WTC11 (cell line): ENCODE measurements around the gene NRXN3. TPM values are rescaled to one million over a fixed set of nuclear protein-coding genes. Genes with fewer than 3 reads are reported as not detected.

Source experiments
- ATAC-seq: fragments of 200-7000 bp; cut with Tn5 transposase; 2 replicates; pipeline ENCODE4 v1.10.0; 2021; ENCODE audit warnings: mild to moderate bottlenecking, moderate library complexity
- CTCF ChIA-PET: fragments of 300-600 bp; sonication (Branson Sonifier 250); formaldehyde crosslinking; loops from one replicate; lab custom pipeline; 2021; ENCODE audit warnings: antibody characterized with exemption; lab: Charles Lee
- POLR2A ChIA-PET: fragments of 350-600 bp; sonication (Branson Sonifier 250); formaldehyde crosslinking; loops from one replicate; lab custom pipeline; 2021; ENCODE audit warnings: antibody characterized with exemption; lab: Charles Lee
- DNase-seq: peaks from one replicate; pipeline ENCODE4 v3.0.0; 2021; ENCODE audit warnings: low spot score
- H3K27ac Mint-ChIP-seq: 2 replicates; pipeline ENCODE4 v1.8.0; 2021; ENCODE audit warnings: mixed read lengths
- H3K27me3 Mint-ChIP-seq: 2 replicates; pipeline ENCODE4 v1.8.0; 2021; ENCODE audit warnings: low read depth, mild to moderate bottlenecking, moderate library complexity, mixed read lengths
- H3K36me3 Mint-ChIP-seq: 2 replicates; pipeline ENCODE4 v1.8.0; 2021; ENCODE audit warnings: mixed read lengths
- H3K4me1 Mint-ChIP-seq: 2 replicates; pipeline ENCODE4 v1.8.0; 2022; ENCODE audit warnings: mixed read lengths
- H3K4me3 Mint-ChIP-seq: 2 replicates; pipeline ENCODE4 v1.8.0; 2021; ENCODE audit warnings: mild to moderate bottlenecking, moderate library complexity, mixed read lengths
- H3K9me3 Mint-ChIP-seq: 2 replicates; pipeline ENCODE4 v1.8.0; 2021; ENCODE audit warnings: mixed read lengths
- CREB1 ChIP-seq: sonication (generic); formaldehyde crosslinking; IDR thresholded peaks from 2 replicates; pipeline ENCODE4 v1.8.0; 2023; ENCODE audit warnings: mild to moderate bottlenecking, missing genetic modification reagents
- FOXK1 ChIP-seq: sonication (generic); formaldehyde crosslinking; IDR thresholded peaks from 2 replicates; pipeline ENCODE4 v1.8.0; 2022; ENCODE audit warnings: mild to moderate bottlenecking, moderate library complexity, missing genetic modification reagents
- GTF2I ChIP-seq: fragments of 250-450 bp; sonication (Bioruptor Pico); conservative IDR thresholded peaks from 2 replicates; pipeline ENCODE4 v1.4.0; 2021; ENCODE audit warnings: mild to moderate bottlenecking
- HMGA2 ChIP-seq: fragments of 250-450 bp; sonication (Bioruptor Pico); IDR thresholded peaks from 2 replicates; pipeline ENCODE4 v1.4.0; 2021; ENCODE audit warnings: mild to moderate bottlenecking, moderate library complexity
- JAZF1 ChIP-seq: fragments of 250-450 bp; sonication (Bioruptor Pico); IDR thresholded peaks from 2 replicates; pipeline ENCODE4 v1.9.0; 2021; ENCODE audit warnings: moderate library complexity, mild to moderate bottlenecking, inconsistent platforms
- JUN ChIP-seq: sonication (generic); formaldehyde crosslinking; IDR thresholded peaks from 2 replicates; pipeline ENCODE4 v1.8.0; 2023; ENCODE audit warnings: mild to moderate bottlenecking, missing genetic modification reagents
- NFATC4 ChIP-seq: fragments of 250-450 bp; sonication (Bioruptor Pico); IDR thresholded peaks from 2 replicates; pipeline ENCODE4 v1.9.0; 2021; ENCODE audit warnings: mild to moderate bottlenecking
- SOX15 ChIP-seq: fragments of 250-450 bp; sonication (Bioruptor Pico); IDR thresholded peaks from 2 replicates; pipeline ENCODE4 v1.9.0; 2021; ENCODE audit warnings: mild to moderate bottlenecking
- TEAD4 ChIP-seq: sonication (generic); formaldehyde crosslinking; IDR thresholded peaks from 2 replicates; pipeline ENCODE4 v1.8.0; 2022; ENCODE audit warnings: mild to moderate bottlenecking, missing genetic modification reagents
- ZNF138 ChIP-seq: sonication (generic); formaldehyde crosslinking; conservative IDR thresholded peaks from 2 replicates; pipeline ENCODE4 v1.8.1; 2022; ENCODE audit warnings: mild to moderate bottlenecking, moderate library complexity, missing genetic modification reagents
- ZNF232 ChIP-seq: sonication (generic); formaldehyde crosslinking; IDR thresholded peaks from 2 replicates; pipeline ENCODE4 v1.8.0; 2022; ENCODE audit warnings: mild to moderate bottlenecking, missing genetic modification reagents
- ZNF263 ChIP-seq: sonication (generic); formaldehyde crosslinking; IDR thresholded peaks from 2 replicates; pipeline ENCODE4 v1.8.1; 2022; ENCODE audit warnings: low read depth, mild to moderate bottlenecking, moderate library complexity, missing genetic modification reagents
- ZNF317 ChIP-seq: sonication (generic); formaldehyde crosslinking; IDR thresholded peaks from 2 replicates; pipeline ENCODE4 v1.8.1; 2023; ENCODE audit warnings: low read depth, mild to moderate bottlenecking, moderate library complexity, missing genetic modification reagents, borderline replicate concordance
- ZNF396 ChIP-seq: fragments of 250-450 bp; sonication (Bioruptor Pico); IDR thresholded peaks from 2 replicates; pipeline ENCODE4 v1.8.0; 2021; ENCODE audit warnings: mild to moderate bottlenecking, moderate library complexity, borderline replicate concordance
- ZNF416 ChIP-seq: fragments of 250-450 bp; sonication (Bioruptor Pico); IDR thresholded peaks from 2 replicates; pipeline ENCODE4 v1.9.0; 2021; ENCODE audit warnings: mild to moderate bottlenecking, inconsistent platforms
- ZNF671 ChIP-seq: fragments of 250-450 bp; sonication (Bioruptor Pico); IDR thresholded peaks from 2 replicates; pipeline ENCODE4 v1.8.0; 2021; ENCODE audit warnings: mild to moderate bottlenecking
- total RNA-seq: library from RNA; stranded (reverse); gene quantifications from 3 replicates; pipeline ENCODE4 v1.2.3, GENCODE V29; 2021
- TF ChIP-seq, protein P1 (sequence below): fragments of 250-450 bp; sonication (Bioruptor Pico); IDR thresholded peaks from 2 replicates; pipeline ENCODE4 v1.8.0; 2021; ENCODE audit warnings: mild to moderate bottlenecking
- TF ChIP-seq, protein P2 (sequence below): fragments of 250-450 bp; sonication (Bioruptor Pico); IDR thresholded peaks from 2 replicates; pipeline ENCODE4 v2.1.2; 2022; ENCODE audit warnings: mild to moderate bottlenecking, moderate library complexity
- TF ChIP-seq, protein P3 (sequence below): fragments of 200-600 bp; IDR thresholded peaks from 2 replicates; pipeline ENCODE4 v1.8.0; 2022; ENCODE audit warnings: antibody characterized with exemption
- TF ChIP-seq, protein P4 (sequence below): sonication (generic); formaldehyde crosslinking; IDR thresholded peaks from 2 replicates; pipeline ENCODE4 v1.8.0; 2023; ENCODE audit warnings: mild to moderate bottlenecking, missing genetic modification reagents
- TF ChIP-seq, protein P5 (sequence below): sonication (generic); formaldehyde crosslinking; IDR thresholded peaks from 2 replicates; pipeline ENCODE4 v1.8.1; 2023; ENCODE audit warnings: mild to moderate bottlenecking, missing genetic modification reagents
- TF ChIP-seq, protein P6 (sequence below): sonication (generic); formaldehyde crosslinking; IDR thresholded peaks from 2 replicates; pipeline ENCODE4 v1.8.1; 2022; ENCODE audit warnings: low read depth, missing genetic modification reagents, borderline replicate concordance
- TF ChIP-seq, protein P7 (sequence below): sonication (generic); formaldehyde crosslinking; conservative IDR thresholded peaks from 2 replicates; pipeline ENCODE4 v1.8.1; 2022; ENCODE audit warnings: mild to moderate bottlenecking, missing genetic modification reagents
- TF ChIP-seq, protein P8 (sequence below): sonication (generic); formaldehyde crosslinking; IDR thresholded peaks from 2 replicates; pipeline ENCODE4 v1.8.1; 2023; ENCODE audit warnings: mild to moderate bottlenecking, missing genetic modification reagents, moderate library complexity

NRXN3 gene
- total RNA-seq, 1 experiment from 2014 or later = 3.0 TPM

DNA sequence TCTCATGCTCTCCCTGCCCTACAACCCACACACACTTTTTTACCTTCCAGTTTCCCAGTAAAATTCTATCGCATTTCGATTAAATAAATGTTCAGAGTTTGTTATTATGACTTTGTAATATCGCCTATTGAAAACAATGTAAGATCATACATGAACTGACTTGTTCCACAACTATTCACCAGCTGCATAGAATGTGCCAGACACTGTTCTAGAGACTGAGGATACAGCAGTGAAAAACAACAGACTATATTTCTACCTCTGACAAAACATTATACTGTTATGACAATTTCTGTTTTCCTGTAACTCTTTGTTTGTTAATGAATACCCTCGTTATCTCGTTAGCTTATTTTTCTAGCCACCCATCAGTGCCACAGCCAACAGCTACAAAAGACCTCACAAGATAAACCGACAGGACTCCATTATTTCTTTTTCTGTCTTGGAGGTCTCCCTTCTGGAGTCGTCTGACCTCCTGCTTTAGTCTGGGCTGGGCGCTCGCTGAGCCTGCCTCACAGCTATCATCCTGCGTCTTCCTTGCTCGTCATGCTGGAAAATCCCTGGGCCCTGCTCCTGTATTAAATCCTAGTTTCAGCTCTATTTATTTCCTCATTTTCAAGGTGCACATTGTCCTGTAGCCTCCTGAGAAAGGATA lies 1542.3 kb downstream of the NRXN3 start:
- H3K4me3 Mint-ChIP-seq = no peak overlapping the region
- DNase-seq (no peak), ATAC-seq (0 out of 2 replicates have a peak, but pooled peaks have one; percentile 24)
- H3K27ac Mint-ChIP-seq = no peak overlapping the region
- TF ChIP-seq ZNF416 (CRISPR knock-in tag) (no peak), NFATC4 (CRISPR knock-in tag) (no peak), ZNF671 (CRISPR knock-in tag) (no peak), JAZF1 (no peak), GTF2I (CRISPR knock-in tag) (no peak), CREB1 (CRISPR knock-in tag) (no peak), ZNF263 (CRISPR knock-in tag) (no peak), ZNF232 (CRISPR knock-in tag) (no peak), ZNF317 (CRISPR knock-in tag) (no peak), ZNF138 (CRISPR knock-in tag) (no peak), TEAD4 (no peak), HMGA2 (CRISPR knock-in tag) (no peak), FOXK1 (CRISPR knock-in tag) (no peak), ZNF396 (CRISPR knock-in tag) (no peak)
- TF ChIP-seq, protein P1, sequence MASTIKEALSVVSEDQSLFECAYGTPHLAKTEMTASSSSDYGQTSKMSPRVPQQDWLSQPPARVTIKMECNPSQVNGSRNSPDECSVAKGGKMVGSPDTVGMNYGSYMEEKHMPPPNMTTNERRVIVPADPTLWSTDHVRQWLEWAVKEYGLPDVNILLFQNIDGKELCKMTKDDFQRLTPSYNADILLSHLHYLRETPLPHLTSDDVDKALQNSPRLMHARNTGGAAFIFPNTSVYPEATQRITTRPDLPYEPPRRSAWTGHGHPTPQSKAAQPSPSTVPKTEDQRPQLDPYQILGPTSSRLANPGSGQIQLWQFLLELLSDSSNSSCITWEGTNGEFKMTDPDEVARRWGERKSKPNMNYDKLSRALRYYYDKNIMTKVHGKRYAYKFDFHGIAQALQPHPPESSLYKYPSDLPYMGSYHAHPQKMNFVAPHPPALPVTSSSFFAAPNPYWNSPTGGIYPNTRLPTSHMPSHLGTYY (CRISPR knock-in tag) = no peak
- TF ChIP-seq, protein P2, sequence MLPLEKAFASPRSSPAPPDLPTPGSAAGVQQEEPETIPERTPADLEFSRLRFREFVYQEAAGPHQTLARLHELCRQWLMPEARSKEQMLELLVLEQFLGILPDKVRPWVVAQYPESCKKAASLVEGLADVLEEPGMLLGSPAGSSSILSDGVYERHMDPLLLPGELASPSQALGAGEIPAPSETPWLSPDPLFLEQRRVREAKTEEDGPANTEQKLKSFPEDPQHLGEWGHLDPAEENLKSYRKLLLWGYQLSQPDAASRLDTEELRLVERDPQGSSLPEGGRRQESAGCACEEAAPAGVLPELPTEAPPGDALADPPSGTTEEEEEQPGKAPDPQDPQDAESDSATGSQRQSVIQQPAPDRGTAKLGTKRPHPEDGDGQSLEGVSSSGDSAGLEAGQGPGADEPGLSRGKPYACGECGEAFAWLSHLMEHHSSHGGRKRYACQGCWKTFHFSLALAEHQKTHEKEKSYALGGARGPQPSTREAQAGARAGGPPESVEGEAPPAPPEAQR = no peak
- TF ChIP-seq, protein P3, sequence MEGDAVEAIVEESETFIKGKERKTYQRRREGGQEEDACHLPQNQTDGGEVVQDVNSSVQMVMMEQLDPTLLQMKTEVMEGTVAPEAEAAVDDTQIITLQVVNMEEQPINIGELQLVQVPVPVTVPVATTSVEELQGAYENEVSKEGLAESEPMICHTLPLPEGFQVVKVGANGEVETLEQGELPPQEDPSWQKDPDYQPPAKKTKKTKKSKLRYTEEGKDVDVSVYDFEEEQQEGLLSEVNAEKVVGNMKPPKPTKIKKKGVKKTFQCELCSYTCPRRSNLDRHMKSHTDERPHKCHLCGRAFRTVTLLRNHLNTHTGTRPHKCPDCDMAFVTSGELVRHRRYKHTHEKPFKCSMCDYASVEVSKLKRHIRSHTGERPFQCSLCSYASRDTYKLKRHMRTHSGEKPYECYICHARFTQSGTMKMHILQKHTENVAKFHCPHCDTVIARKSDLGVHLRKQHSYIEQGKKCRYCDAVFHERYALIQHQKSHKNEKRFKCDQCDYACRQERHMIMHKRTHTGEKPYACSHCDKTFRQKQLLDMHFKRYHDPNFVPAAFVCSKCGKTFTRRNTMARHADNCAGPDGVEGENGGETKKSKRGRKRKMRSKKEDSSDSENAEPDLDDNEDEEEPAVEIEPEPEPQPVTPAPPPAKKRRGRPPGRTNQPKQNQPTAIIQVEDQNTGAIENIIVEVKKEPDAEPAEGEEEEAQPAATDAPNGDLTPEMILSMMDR = no peak
- TF ChIP-seq, protein P4, sequence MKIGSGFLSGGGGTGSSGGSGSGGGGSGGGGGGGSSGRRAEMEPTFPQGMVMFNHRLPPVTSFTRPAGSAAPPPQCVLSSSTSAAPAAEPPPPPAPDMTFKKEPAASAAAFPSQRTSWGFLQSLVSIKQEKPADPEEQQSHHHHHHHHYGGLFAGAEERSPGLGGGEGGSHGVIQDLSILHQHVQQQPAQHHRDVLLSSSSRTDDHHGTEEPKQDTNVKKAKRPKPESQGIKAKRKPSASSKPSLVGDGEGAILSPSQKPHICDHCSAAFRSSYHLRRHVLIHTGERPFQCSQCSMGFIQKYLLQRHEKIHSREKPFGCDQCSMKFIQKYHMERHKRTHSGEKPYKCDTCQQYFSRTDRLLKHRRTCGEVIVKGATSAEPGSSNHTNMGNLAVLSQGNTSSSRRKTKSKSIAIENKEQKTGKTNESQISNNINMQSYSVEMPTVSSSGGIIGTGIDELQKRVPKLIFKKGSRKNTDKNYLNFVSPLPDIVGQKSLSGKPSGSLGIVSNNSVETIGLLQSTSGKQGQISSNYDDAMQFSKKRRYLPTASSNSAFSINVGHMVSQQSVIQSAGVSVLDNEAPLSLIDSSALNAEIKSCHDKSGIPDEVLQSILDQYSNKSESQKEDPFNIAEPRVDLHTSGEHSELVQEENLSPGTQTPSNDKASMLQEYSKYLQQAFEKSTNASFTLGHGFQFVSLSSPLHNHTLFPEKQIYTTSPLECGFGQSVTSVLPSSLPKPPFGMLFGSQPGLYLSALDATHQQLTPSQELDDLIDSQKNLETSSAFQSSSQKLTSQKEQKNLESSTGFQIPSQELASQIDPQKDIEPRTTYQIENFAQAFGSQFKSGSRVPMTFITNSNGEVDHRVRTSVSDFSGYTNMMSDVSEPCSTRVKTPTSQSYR = no peak
- peaks cover 21% of the 10 kb centered on the region for H3K9me3 Mint-ChIP-seq
- POLR2A ChIA-PET = no interaction called here
- CTCF ChIA-PET = no interaction called here
- H3K4me1 Mint-ChIP-seq = peaks cover 7% of the 10 kb centered on the region
- H3K36me3 Mint-ChIP-seq = 0 out of 2 replicates have a peak, but pooled peaks cover 5% of the 10 kb centered on the region
- H3K27me3 Mint-ChIP-seq = no peaks in the 10 kb centered on the region

DNA sequence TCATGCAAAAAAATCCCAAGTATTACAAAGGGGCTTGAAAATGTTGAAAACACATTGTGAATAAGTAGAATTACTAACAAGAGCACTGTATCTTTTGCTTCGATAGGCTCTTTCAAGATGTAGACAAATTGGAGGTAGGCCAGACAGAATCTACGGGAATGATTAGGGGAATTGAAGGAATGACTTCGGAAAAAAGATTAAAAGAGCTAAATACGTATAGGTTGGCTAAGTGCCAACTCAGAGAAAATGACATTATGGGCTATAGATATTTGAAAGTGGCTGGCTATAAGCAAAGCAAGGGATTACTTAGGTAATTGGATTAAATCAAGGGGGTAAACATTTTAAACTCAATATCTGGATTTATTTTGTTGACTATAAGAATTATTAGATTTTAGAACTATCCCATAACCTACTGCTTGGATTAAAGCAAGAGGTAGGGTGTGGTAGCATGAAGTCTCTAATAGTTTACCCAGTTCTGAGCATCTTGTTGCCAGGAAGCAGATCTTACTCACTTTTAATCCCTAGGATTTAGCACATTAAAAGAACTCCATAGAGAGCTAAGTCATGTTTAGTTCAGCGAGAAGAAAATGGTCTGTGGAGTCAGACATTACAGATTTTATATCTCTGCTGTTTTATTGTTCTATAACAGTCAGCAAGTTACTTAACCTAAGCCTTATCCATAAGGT lies 1551.4 kb downstream of the NRXN3 start:
- CTCF ChIA-PET = no interaction called here
- Mint-ChIP-seq H3K9me3 (peaks cover 17% of the 10 kb centered on the region), H3K27ac (no peak overlapping the region), H3K4me1 (peaks cover 13% of the 10 kb centered on the region), H3K27me3 (no peaks in the 10 kb centered on the region), H3K4me3 (no peak overlapping the region), H3K36me3 (no peaks in the 10 kb centered on the region)
- POLR2A ChIA-PET = no interaction called here
- no peak for ATAC-seq
- no peak for DNase-seq
- TF ChIP-seq, protein P5, sequence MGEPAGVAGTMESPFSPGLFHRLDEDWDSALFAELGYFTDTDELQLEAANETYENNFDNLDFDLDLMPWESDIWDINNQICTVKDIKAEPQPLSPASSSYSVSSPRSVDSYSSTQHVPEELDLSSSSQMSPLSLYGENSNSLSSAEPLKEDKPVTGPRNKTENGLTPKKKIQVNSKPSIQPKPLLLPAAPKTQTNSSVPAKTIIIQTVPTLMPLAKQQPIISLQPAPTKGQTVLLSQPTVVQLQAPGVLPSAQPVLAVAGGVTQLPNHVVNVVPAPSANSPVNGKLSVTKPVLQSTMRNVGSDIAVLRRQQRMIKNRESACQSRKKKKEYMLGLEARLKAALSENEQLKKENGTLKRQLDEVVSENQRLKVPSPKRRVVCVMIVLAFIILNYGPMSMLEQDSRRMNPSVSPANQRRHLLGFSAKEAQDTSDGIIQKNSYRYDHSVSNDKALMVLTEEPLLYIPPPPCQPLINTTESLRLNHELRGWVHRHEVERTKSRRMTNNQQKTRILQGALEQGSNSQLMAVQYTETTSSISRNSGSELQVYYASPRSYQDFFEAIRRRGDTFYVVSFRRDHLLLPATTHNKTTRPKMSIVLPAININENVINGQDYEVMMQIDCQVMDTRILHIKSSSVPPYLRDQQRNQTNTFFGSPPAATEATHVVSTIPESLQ (CRISPR knock-in tag) = no peak
- TF ChIP-seq ZNF416 (CRISPR knock-in tag) = no peak
- TF ChIP-seq TEAD4 = no peak
- TF ChIP-seq, protein P6, sequence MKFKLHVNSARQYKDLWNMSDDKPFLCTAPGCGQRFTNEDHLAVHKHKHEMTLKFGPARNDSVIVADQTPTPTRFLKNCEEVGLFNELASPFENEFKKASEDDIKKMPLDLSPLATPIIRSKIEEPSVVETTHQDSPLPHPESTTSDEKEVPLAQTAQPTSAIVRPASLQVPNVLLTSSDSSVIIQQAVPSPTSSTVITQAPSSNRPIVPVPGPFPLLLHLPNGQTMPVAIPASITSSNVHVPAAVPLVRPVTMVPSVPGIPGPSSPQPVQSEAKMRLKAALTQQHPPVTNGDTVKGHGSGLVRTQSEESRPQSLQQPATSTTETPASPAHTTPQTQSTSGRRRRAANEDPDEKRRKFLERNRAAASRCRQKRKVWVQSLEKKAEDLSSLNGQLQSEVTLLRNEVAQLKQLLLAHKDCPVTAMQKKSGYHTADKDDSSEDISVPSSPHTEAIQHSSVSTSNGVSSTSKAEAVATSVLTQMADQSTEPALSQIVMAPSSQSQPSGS (CRISPR knock-in tag) = no peak
- TF ChIP-seq JUN = no peak
- TF ChIP-seq SOX15 (CRISPR knock-in tag) = no peak
- TF ChIP-seq, protein P7, sequence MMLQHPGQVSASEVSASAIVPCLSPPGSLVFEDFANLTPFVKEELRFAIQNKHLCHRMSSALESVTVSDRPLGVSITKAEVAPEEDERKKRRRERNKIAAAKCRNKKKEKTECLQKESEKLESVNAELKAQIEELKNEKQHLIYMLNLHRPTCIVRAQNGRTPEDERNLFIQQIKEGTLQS (CRISPR knock-in tag) = no peak
- TF ChIP-seq, protein P8, sequence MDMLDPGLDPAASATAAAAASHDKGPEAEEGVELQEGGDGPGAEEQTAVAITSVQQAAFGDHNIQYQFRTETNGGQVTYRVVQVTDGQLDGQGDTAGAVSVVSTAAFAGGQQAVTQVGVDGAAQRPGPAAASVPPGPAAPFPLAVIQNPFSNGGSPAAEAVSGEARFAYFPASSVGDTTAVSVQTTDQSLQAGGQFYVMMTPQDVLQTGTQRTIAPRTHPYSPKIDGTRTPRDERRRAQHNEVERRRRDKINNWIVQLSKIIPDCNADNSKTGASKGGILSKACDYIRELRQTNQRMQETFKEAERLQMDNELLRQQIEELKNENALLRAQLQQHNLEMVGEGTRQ = no peak
